T1000 (cell line): Measurements from ENCODE around the gene CDC16.
"Not testable (repeated sequence)": the region's sequence is repeated elsewhere in the genome, so short reads cannot be mapped to it uniquely, and the experiment has no call there.

ENCODE experiments used
- DNase-seq: peaks from one replicate; lab custom pipeline; 2025; ENCODE audit warnings: mixed read lengths; lab: John Stamatoyannopoulos, UW

The CDC16 gene, protein sequence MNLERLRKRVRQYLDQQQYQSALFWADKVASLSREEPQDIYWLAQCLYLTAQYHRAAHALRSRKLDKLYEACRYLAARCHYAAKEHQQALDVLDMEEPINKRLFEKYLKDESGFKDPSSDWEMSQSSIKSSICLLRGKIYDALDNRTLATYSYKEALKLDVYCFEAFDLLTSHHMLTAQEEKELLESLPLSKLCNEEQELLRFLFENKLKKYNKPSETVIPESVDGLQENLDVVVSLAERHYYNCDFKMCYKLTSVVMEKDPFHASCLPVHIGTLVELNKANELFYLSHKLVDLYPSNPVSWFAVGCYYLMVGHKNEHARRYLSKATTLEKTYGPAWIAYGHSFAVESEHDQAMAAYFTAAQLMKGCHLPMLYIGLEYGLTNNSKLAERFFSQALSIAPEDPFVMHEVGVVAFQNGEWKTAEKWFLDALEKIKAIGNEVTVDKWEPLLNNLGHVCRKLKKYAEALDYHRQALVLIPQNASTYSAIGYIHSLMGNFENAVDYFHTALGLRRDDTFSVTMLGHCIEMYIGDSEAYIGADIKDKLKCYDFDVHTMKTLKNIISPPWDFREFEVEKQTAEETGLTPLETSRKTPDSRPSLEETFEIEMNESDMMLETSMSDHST

DNA sequence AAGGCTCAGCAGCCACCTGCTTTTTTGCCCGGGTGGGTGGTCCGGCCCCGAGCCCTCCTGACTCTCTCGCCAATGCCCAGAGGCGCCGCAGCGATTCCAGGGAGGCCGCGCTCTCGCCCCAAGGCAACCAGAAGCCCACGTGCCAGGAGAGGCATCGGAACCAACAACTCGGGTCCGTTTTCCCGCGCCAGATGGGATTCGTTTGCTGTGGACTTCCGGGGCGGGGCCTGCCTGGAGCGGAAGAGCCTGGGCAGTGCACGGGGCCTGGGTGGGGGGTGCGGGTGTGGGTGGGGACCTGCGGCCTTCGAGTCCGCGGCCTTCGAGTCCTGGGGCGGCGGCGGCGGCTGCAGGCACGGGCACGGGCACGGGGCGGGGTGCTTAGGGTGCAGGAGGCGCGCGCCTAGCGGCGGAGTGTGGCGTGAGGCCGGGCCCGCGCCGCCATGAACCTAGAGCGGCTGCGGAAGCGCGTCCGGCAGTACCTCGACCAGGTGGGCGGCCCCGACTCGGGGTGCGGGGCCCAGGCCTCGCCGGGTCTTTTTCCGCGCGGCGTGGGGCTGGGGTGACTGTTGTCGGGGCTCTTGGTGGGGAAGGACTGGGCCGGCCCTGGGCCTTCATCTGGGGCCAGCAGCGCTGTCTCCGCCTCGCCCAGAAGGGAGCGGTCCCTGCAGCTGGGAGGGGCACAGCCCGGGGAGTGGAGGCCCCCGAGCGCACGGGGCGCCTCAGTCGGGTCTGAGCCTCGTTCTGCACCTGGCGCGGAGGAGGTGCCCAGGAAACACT is at the start of gene CDC16:
TSS of gene CDC16 (plus strand) at position 253 of the 777 bp plus-strand sequence. CDS start at position 441, 188 bp downstream.
- peak; percentile 78 for DNase-seq

GRCh38 chr13:114185182-114185971 is 49.3 kb upstream of the CDC16 start:
- DNase-seq = no peak

- no peak for DNase-seq
Measured at GRCh38 chr13:114194853-114195252, 39.8 kb upstream of the CDC16 start.

- no peak for DNase-seq
Measured at GRCh38 chr13:114196629-114197028, 38.1 kb upstream of the CDC16 start.

DNA sequence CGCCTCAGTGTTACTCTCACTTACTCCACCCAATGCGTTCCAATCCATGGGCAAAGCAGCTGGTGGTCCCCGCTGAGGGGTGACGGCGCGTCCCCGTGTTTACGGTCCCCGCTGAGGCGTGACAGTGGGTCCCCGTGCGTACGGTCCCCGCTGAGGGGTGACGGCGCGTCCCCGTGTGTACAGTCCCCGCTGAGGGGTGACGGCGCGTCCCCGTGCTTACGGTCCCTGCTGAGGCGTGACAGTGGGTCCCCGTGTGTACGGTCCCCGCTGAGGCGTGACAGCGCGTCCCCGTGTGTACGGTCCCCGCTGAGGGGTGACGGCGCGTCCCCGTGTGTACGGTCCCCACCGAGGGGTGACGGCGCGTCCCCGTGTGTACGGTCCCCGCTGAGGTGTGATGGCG is 36.1 kb upstream of the CDC16 start:
- DNase-seq = no peak

DNA sequence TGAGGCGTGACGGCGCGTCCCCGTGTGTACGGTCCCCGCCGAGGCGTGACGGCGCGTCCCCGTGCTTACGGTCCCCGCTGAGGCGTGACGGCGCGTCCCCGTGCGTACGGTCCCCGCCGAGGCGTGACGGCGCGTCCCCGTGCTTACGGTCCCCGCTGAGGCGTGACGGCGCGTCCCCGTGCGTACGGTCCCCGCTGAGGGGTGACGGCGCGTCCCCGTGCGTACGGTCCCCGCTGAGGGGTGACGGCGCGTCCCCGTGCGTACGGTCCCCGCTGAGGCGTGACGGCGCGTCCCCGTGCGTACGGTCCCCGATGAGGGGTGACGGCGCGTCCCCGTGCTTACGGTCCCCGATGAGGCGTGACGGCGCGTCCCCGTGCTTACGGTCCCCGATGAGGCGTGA is 35.2 kb upstream of the CDC16 start:
- not testable (repeated sequence) for DNase-seq

GRCh38 chr13:114199954-114200353 is 34.7 kb upstream of the CDC16 start:
- DNase-seq = no peak

DNA sequence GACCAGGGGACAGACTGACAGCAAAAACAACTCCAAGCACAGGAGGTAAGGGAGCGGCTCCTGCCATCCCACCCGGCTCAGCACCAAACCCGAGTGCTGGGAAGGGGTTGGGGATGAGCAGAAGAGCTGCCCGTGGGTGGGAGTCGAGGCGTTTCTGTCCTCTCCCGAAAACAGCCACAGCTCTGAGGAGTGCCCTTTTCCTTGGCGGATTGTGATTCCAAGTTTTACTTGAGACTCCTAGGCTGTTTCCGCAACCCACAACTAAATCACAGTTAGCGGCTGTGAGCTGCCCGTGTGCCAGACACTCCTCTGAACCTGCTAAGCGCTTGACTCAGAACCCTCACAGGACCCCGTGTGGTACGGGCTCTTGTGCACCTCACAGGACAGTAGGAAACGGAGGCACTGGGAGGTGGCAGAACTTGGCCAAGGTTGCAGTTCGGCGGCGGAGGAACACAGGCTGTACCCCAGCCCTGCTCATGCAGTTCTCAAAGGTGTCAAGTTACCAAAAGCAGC is 34.2 kb upstream of the CDC16 start:
- DNase-seq = no peak

- DNase-seq = no peak
Measured at GRCh38 chr13:114202581-114202980, 32.1 kb upstream of the CDC16 start.

DNA sequence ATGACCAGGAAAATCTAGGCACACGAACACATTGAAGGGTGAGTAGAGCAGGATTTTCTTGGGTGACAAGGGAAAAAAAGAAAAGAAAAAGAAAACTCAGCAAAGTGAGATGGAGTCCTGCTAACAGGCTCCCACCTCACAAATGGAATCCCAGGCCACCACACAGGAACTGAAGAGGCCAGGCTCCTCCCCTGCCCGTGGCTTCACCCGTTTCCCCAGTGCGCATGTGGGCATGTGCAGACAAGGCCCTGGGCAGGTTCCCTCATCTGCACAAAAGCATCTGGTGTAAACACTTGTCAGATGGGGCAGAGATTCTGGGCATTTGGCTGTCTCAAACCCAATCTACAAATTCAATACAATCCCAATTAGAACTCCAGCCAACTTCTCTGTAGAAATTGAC is 31.2 kb upstream of the CDC16 start:
- no peak for DNase-seq

GRCh38 chr13:114204894-114205293 is 29.8 kb upstream of the CDC16 start:
- no peak for DNase-seq

DNA sequence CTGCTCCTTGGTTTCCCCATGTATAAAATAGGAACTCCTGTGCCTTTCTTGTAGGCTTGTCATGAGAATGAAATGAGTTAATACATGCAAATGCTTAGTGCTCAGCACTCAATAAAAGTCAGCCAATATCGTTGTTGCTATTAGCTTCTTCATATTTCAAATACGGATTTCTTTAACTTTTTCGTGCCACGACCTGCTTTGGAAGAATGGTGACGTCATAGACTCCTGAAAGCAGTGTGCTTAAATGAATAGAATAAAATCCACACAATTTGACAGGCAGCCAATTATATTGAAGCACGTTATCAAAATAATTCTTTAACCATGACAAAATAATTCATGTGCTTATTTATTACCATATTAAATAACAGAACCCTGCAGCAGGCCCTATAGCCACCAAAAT is 26.6 kb upstream of the CDC16 start:
- DNase-seq = no peak

DNA sequence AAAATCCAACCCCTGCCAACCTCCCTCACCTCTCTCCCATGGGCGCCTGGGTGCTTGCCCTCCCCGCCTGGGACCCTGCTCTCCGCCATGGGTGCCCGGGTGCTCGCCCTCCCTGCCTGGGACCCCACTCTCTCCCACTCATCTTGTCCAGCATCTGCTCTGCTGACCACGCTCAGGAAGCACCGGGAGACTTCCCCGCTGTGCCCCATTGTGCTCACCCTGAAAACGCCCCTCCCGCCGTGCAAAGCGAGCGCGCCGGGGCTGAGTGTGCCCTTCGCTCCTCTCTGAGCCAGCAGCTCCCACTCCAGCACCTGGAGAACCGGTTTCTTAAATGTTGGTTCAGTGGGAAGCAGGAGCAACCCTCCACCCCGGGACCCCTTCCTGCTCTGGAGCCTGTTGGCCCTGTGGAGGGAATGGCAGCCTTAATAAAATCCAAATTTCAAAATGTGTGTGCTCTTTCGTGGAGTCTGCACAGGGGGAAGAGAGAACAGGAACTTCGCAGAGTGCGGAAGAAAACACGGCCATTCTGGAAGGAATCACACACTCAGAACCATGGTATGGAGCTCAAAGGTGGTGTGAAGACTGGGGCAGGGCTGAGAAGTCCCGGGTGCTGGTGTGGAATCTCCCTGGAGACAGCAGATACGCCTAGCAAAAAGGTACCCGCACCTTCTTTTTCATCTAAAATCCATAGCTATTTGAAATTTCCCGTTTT is 23.1 kb upstream of the CDC16 start:
- DNase-seq = no peak

DNA sequence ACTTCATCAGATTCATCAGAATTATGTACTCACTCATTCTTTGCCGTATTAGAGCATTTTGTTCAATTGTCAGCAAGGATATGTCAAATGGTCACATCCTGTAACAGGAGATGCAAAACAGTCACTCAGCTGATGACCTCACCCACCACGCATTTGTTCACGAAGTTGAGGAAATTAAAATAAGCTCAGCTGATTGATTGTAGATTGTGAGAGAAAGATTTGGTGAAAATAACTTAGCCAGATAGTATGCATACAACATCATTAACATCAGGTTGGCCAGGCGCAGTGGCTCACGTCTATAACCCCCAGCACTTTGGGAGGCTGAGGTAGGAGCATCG is 22.6 kb upstream of the CDC16 start:
- no peak for DNase-seq

DNA sequence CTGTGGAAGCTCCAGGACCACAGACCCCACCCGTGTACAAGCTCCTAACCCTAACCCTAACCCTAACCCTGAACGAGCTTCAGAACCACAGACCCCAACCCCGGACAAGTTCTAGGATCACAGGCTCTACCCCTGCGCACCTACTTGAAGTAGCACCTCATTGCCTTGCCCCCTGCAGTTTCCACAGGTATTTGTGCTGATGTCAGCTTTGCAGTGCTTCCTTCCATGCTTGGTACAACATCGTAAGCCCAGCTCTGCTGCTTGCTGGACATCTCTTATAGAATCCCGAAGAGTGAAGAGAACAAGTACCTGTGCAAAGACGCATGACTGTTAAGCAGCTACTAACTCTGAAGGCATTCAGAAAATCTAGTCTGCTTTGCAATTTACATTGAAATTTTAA is 20.7 kb upstream of the CDC16 start:
- DNase-seq = no peak

GRCh38 chr13:114219392-114219791 is 15.3 kb upstream of the CDC16 start:
- DNase-seq = no peak

- no peak for DNase-seq
Measured at GRCh38 chr13:114222461-114222968, 12.2 kb upstream of the CDC16 start.

DNA sequence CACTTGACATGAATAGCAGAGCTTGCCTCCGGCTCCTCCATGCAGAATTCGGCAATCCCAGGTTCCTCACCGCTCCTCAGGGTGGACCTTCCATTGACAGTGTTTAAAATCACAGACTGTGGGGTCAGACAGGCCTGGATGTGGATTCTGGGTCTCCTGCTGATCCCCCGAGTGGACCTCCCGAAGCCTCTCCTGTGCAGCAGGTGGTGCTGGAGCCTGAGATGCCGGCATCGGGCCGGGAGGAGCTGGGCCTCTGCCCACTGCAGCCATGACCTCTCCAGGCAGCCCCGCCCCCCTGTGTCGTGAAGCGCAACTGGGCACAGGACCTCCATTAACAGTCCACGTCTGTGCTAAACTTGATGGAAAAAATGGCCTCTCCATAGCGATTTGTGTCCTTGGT is 10.5 kb upstream of the CDC16 start:
- no peak for DNase-seq

DNA sequence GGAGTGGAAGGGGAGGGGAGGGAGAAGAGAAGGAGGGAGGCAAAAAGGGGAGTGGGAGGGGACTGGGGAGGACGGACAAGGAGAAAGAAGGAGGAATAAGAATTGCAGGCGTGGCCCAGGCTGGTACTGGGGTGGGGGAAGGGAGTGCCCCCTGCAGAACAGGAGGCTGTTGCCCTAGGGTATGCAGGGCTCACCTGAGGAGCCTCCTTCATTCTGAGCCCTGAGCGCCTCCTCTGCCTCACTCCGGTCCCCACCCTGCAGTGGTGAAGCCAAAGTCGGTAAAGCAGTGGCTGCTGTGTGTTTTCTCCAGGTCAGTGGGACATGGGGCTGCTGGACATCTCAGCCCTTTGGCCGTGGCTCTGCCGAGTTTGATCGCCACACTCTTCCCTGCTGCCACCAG is 9.1 kb upstream of the CDC16 start:
- DNase-seq = no peak

GRCh38 chr13:114226088-114226487 is 8.6 kb upstream of the CDC16 start:
- DNase-seq = no peak

DNA sequence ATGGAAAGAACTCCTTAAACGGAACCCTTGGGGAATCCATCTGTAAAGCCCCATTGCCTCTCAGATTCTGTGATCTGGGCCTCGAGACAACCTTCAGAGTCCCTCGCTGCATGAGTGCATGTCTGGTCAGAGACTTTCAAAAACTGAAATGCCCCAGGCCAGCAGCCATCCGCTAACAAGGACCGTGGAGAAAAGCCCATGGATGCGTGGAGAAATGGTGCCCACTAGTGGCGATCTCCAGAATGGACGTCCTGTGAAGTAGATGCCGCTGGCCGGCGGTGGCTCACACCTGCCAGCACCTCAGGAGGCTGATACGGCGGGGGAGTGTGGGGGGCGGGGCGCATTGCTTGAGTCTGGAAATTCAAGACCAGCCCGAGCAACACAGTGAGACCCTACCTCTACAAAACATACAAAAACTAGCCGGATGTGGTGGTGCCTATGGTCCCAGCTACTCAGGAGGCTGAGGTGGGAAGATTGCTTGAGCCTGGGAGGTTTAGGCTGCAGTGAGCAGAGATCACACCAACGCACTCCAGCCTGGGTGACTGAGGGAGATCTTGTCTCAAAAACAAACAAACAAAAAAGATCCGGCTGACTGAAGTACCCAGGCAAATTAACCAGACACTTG is 7.9 kb upstream of the CDC16 start:
- peak; percentile 76 for DNase-seq
